Liver (tissue), 9 donors: ENCODE measurements around the gene NECTIN4. TPM values are rescaled to one million over a fixed set of nuclear protein-coding genes. Genes with fewer than 3 reads are reported as not detected.

Source experiments
- DNase-seq: peaks from one replicate; pipeline ENCODE4 v3.0.0-alpha.2; 2017; ENCODE audit warnings: low spot score
- H3K27ac ChIP-seq, 2 donors: one replicate each; pipeline ENCODE4 v1.7.0; 2013; ENCODE audit warnings: inconsistent platforms in 2 of 2, low read length in 2 of 2, control low read depth in 1 of 2, low read depth in 1 of 2, mild to moderate bottlenecking in 1 of 2
- H3K27me3 ChIP-seq, 4 donors: one replicate each; pipeline versions ENCODE4 v1.6.1 to v1.7.0; 2013; ENCODE audit warnings: low read length in 3 of 4, inconsistent platforms in 1 of 4, mild to moderate bottlenecking in 1 of 4, moderate library complexity in 1 of 4; ENCODE audit not compliant: control insufficient read depth in 4 of 4, insufficient read depth in 4 of 4
- H3K36me3 ChIP-seq, 4 donors: one replicate each; pipeline versions ENCODE4 v1.6.1 to v1.7.0; 2013; ENCODE audit warnings: low read length in 3 of 4, mild to moderate bottlenecking in 3 of 4, low read depth in 1 of 4, moderate library complexity in 1 of 4; ENCODE audit not compliant: control insufficient read depth in 4 of 4, insufficient read depth in 3 of 4
- H3K4me1 ChIP-seq, 4 donors: one replicate each; pipeline versions ENCODE4 v1.6.1 to v1.7.0; 2013; ENCODE audit warnings: low read length in 3 of 4, mild to moderate bottlenecking in 3 of 4, moderate library complexity in 1 of 4; ENCODE audit not compliant: control insufficient read depth in 4 of 4, insufficient read depth in 4 of 4
- H3K4me3 ChIP-seq, 3 donors: one replicate each; pipeline versions ENCODE4 v1.6.1 to v1.7.0; 2013; ENCODE audit warnings: low read length in 3 of 3, control low read depth in 1 of 3, low read depth in 1 of 3, mild to moderate bottlenecking in 1 of 3
- H3K9ac ChIP-seq, 2 donors: one replicate each; pipeline ENCODE4 v1.7.0; 2013; ENCODE audit warnings: low read length in 2 of 2, mild to moderate bottlenecking in 2 of 2, moderate library complexity in 2 of 2, control low read depth in 1 of 2, low read depth in 1 of 2
- H3K9me3 ChIP-seq, 4 donors: one replicate each; pipeline versions ENCODE4 v1.6.1 to v1.7.0; 2013; ENCODE audit warnings: low read length in 3 of 4; ENCODE audit not compliant: control insufficient read depth in 4 of 4
- ATF3 ChIP-seq: IDR thresholded peaks from 2 replicates; pipeline ENCODE4 v1.6.1; 2016; ENCODE audit warnings: antibody characterized with exemption
- CTCF ChIP-seq: fragments of 150-350 bp; IDR thresholded peaks from 2 replicates; pipeline ENCODE4 v1.5.1; 2017; ENCODE audit warnings: improper control_type of control experiment, low read depth, low read length; ENCODE audit not compliant: missing input control
- EGR1 ChIP-seq, 2 donors: IDR thresholded peaks; 2 replicates each; pipeline ENCODE4 v1.6.1; 2016 to 2018; ENCODE audit warnings: antibody characterized with exemption in 2 of 2, low read depth in 2 of 2
- FOXA1 ChIP-seq: IDR thresholded peaks from 2 replicates; pipeline ENCODE4 v1.6.1; 2016; ENCODE audit warnings: antibody characterized with exemption
- FOXA2 ChIP-seq: IDR thresholded peaks from 2 replicates; pipeline ENCODE4 v1.6.1; 2016; ENCODE audit warnings: antibody characterized with exemption
- GABPA ChIP-seq, 2 donors: IDR thresholded peaks in 1 of 2; conservative IDR thresholded peaks in 1 of 2; 2 replicates each; pipeline ENCODE4 v1.6.1; 2016; ENCODE audit warnings: antibody characterized with exemption in 2 of 2, mild to moderate bottlenecking in 1 of 2, moderate library complexity in 1 of 2
- HNF4A ChIP-seq, 2 donors: conservative IDR thresholded peaks; 2 replicates each; pipeline ENCODE4 v1.6.1; 2016; ENCODE audit warnings: antibody characterized with exemption in 2 of 2, mild to moderate bottlenecking in 2 of 2
- HNF4G ChIP-seq: IDR thresholded peaks from 2 replicates; pipeline ENCODE4 v1.6.1; 2016; ENCODE audit warnings: antibody characterized with exemption
- JUND ChIP-seq, 2 donors: IDR thresholded peaks; 2 replicates each; pipeline ENCODE4 v1.6.1; 2016; ENCODE audit warnings: antibody characterized with exemption in 2 of 2
- MAX ChIP-seq: IDR thresholded peaks from 2 replicates; pipeline ENCODE4 v1.6.1; 2016; ENCODE audit warnings: antibody characterized with exemption
- NR2F2 ChIP-seq: IDR thresholded peaks from 2 replicates; pipeline ENCODE4 v1.6.1; 2016; ENCODE audit warnings: antibody characterized with exemption
- RAD21 ChIP-seq, 2 donors: IDR thresholded peaks; 2 replicates each; pipeline ENCODE4 v1.6.1; 2016; ENCODE audit warnings: antibody characterized with exemption in 2 of 2, mild to moderate bottlenecking in 2 of 2
- REST ChIP-seq: IDR thresholded peaks from 2 replicates; pipeline ENCODE4 v1.6.1; 2016; ENCODE audit warnings: antibody characterized with exemption, mild to moderate bottlenecking
- RXRA ChIP-seq, 2 donors: IDR thresholded peaks; 2 replicates each; pipeline ENCODE4 v1.6.1; 2017 to 2018; ENCODE audit warnings: antibody characterized with exemption in 2 of 2, mild to moderate bottlenecking in 1 of 2
- SP1 ChIP-seq: IDR thresholded peaks from 2 replicates; pipeline ENCODE4 v1.6.1; 2018; ENCODE audit warnings: antibody characterized with exemption, mild to moderate bottlenecking
- TAF1 ChIP-seq: conservative IDR thresholded peaks from 2 replicates; pipeline ENCODE4 v1.6.1; 2016; ENCODE audit warnings: antibody characterized with exemption, mild to moderate bottlenecking
- YY1 ChIP-seq: IDR thresholded peaks from 2 replicates; pipeline ENCODE4 v1.6.1; 2016; ENCODE audit warnings: antibody characterized with exemption, mild to moderate bottlenecking
- ZBTB33 ChIP-seq: IDR thresholded peaks from 2 replicates; pipeline ENCODE4 v1.6.1; 2016; ENCODE audit warnings: antibody characterized with exemption
- WGBS: extraction: QIAGEN DNeasy Blood & Tissue Kit; methylation state at CpG from one replicate; pipeline ENCODE4 v1.1.7; 2013; 5-methylcytosine and 5-hydroxymethylcytosine counted together
- polyA plus RNA-seq, 2 donors: library from polyadenylated mRNA; stranded (reverse) in 1 of 2; unstranded in 1 of 2; fragments of 200-250 nt in 1 of 2; fragments of >200 nt in 1 of 2; fragmentation: Nextera tagmentation in 1 of 2; extraction: Ambion mirVana in 1 of 2; gene quantifications; one replicate each; pipeline versions ENCODE4 v1.2.1 to v1.2.3, GENCODE V29; 2013 to 2015
- total RNA-seq, 2 donors: library from RNA; depleted of rRNA; stranded (reverse); fragments of >200 nt; gene quantifications; one replicate each; pipeline ENCODE4 v1.2.3, GENCODE V29; 2014
- donor health status: healthy.
- donor health status: healthy.
- donor health status: healthy.
- donor health status: healthy.
- donor health status: healthy.

NECTIN4 gene
- total and polyA plus RNA-seq, 4 donors, result 0.01 TPM; not detected in 3

GRCh38 chr1:161044908-161045735, 44.2 kb downstream of the NECTIN4 start:
- TF ChIP-seq HNF4G (peak; percentile 24), REST (peak; percentile 55), CTCF (no peak), SP1 (peak; percentile 56), GABPA (IDR thresholded peaks at IDR 0.05 in 1 of 2, conservative IDR thresholded peaks at IDR 0.05 in 1 of 2) (peak in 1 of 2 donors; percentile 76), RAD21 (IDR thresholded peaks at IDR 0.05) (peak in 1 of 2 donors; percentile 37), MAX (peak; percentile 59), NR2F2 (peak; percentile 59), RXRA (IDR thresholded peaks at IDR 0.05) (peak; percentile 59 to 62), TAF1 (peak; percentile 82), YY1 (no peak), EGR1 (IDR thresholded peaks at IDR 0.05; ENCODE audit: low read depth in 2 of 2) (peak in 1 of 2 donors; percentile 42), ATF3 (no peak), ZBTB33 (no peak), FOXA2 (no peak), HNF4A (conservative IDR thresholded peaks at IDR 0.05) (peak; percentile 43 to 44), FOXA1 (no peak), JUND (IDR thresholded peaks at IDR 0.05) (no peak)
- peaks cover 3 to 19% (median 9%) of the 10 kb centered on the region in 4 donors for H3K4me1 ChIP-seq
- H3K27me3 ChIP-seq, result no peaks in the 10 kb centered on the region
- under 1% methylated on average over 48 of the region's 48 CpGs for WGBS
- H3K36me3 ChIP-seq, result peaks cover 0 to 27% (median 25%) of the 10 kb centered on the region in 4 donors
- H3K9ac ChIP-seq, result peak overlapping the region; percentile 85 to 96
- DNase-seq, result peak; percentile 72
- peaks cover 0 to 7% (median 2%) of the 10 kb centered on the region in 4 donors for H3K9me3 ChIP-seq
- peak overlapping the region; percentile 89 to 97 (median 91) for H3K4me3 ChIP-seq
- peak overlapping the region; percentile 85 to 92 for H3K27ac ChIP-seq
